Esophagus squamous epithelium (tissue), 4 donors: ENCODE data around the gene CIB4.

Experiments
- POLR2A ChIP-seq, 4 donors: fragments of 450-650 bp; IDR thresholded peaks; one replicate each; pipeline ENCODE4 v1.6.1; 2017; ENCODE audit warnings: antibody characterized with exemption in 4 of 4, mild to moderate bottlenecking in 4 of 4, moderate library complexity in 3 of 4
- TF ChIP-seq, protein P1 (sequence below), 6 experiments: fragments of 450-650 bp in 4 of 6; fragments of 200-600 bp in 2 of 6; sonication (generic) in 2 of 6; IDR thresholded peaks; one replicate each; pipeline ENCODE4 v1.5.1; 2016 to 2019; ENCODE audit warnings: antibody characterized with exemption in 6 of 6, mild to moderate bottlenecking in 4 of 6, moderate library complexity in 4 of 6

DNA sequence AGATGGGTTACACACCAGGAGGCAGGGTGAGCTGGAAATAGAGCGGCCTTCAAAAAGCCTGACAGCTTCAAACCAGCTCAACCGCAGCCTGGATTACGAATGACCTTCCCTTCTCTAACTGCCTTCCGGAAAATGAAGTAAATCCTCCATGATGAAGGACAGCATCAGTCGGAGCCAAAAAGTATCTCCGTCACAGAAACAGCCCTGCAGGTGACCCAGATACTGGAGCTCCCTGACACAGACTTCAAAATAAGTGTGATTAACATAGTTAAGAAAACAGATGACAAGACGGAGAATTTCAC lies 10.3 kb upstream of the CIB4 start:
- no peak for TF ChIP-seq POLR2A (IDR thresholded peaks at IDR 0.05)
- TF ChIP-seq, protein P1, sequence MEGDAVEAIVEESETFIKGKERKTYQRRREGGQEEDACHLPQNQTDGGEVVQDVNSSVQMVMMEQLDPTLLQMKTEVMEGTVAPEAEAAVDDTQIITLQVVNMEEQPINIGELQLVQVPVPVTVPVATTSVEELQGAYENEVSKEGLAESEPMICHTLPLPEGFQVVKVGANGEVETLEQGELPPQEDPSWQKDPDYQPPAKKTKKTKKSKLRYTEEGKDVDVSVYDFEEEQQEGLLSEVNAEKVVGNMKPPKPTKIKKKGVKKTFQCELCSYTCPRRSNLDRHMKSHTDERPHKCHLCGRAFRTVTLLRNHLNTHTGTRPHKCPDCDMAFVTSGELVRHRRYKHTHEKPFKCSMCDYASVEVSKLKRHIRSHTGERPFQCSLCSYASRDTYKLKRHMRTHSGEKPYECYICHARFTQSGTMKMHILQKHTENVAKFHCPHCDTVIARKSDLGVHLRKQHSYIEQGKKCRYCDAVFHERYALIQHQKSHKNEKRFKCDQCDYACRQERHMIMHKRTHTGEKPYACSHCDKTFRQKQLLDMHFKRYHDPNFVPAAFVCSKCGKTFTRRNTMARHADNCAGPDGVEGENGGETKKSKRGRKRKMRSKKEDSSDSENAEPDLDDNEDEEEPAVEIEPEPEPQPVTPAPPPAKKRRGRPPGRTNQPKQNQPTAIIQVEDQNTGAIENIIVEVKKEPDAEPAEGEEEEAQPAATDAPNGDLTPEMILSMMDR (IDR thresholded peaks at IDR 0.05) = no peak
